Fibroblast of lung (primary cell): ENCODE results near the gene ZNF280A. TPM values are rescaled to one million over a fixed set of nuclear protein-coding genes. Genes with fewer than 3 reads are reported as not detected.

Experiments used
- DNase-seq, 2 donors: peaks; one replicate each; pipeline versions ENCODE4 v3.0.0 to v3.0.0-alpha.2; 2010; ENCODE audit warnings: low read depth in 2 of 2
- H2AFZ ChIP-seq: 2 replicates; pipeline ENCODE4 v1.5.1; 2012; ENCODE audit warnings: low read length, control low read depth, inconsistent platforms
- H3K27ac ChIP-seq: 2 replicates; pipeline ENCODE4 v1.5.1; 2011; ENCODE audit warnings: low read length, control low read depth; ENCODE audit not compliant: insufficient read depth
- H3K27me3 ChIP-seq: 2 replicates; pipeline ENCODE4 v1.5.1; 2011; ENCODE audit warnings: mild to moderate bottlenecking, low read length; ENCODE audit not compliant: control insufficient read depth, insufficient read depth
- H3K36me3 ChIP-seq: 2 replicates; pipeline ENCODE4 v1.5.1; 2011; ENCODE audit warnings: low read length; ENCODE audit not compliant: control insufficient read depth, insufficient read depth
- H3K4me1 ChIP-seq: 2 replicates; pipeline ENCODE4 v1.5.1; 2011; ENCODE audit warnings: low read length; ENCODE audit not compliant: control insufficient read depth, insufficient read depth; ENCODE audit errors: extremely low read depth
- H3K4me2 ChIP-seq: 2 replicates; pipeline ENCODE4 v1.5.1; 2011; ENCODE audit warnings: low read length, control low read depth; ENCODE audit not compliant: insufficient read depth; ENCODE audit errors: extremely low read depth
- H3K4me3 ChIP-seq, 4 experiments: fragments of 200-600 bp in 1 of 4; sonication (generic) in 1 of 4; replicated peaks in 1 of 4; 2 replicates each; pipeline ENCODE4 v1.5.1; 2011 to 2016; ENCODE audit warnings: low read length in 4 of 4, low read depth in 3 of 4, mild to moderate bottlenecking in 3 of 4, control low read depth in 2 of 4, inconsistent platforms in 1 of 4, mixed read lengths in 1 of 4; ENCODE audit not compliant: insufficient read depth in 1 of 4; ENCODE audit errors: control extremely low read depth in 1 of 4
- H3K79me2 ChIP-seq: 2 replicates; pipeline ENCODE4 v1.5.1; 2012; ENCODE audit warnings: mild to moderate bottlenecking, low read length, inconsistent platforms; ENCODE audit not compliant: control insufficient read depth, insufficient read depth
- H3K9ac ChIP-seq: 2 replicates; pipeline ENCODE4 v1.5.1; 2011; ENCODE audit warnings: mild to moderate bottlenecking, low read length, control low read depth; ENCODE audit not compliant: insufficient read depth
- H3K9me3 ChIP-seq: 2 replicates; pipeline ENCODE4 v1.5.1; 2012; ENCODE audit warnings: low read depth, low read length; ENCODE audit not compliant: control insufficient read depth, insufficient read depth
- H4K20me1 ChIP-seq: 2 replicates; pipeline ENCODE4 v1.5.1; 2011; ENCODE audit warnings: low read length; ENCODE audit not compliant: control insufficient read depth, insufficient read depth; ENCODE audit errors: extremely low read depth
- EZH2 ChIP-seq: IDR thresholded peaks from 2 replicates; pipeline ENCODE4 v1.5.1; 2012; ENCODE audit warnings: low read length, control low read depth, mild to moderate bottlenecking; ENCODE audit errors: missing control alignments
- polyA plus RNA-seq, 2 donors: library from polyadenylated mRNA; depleted of rRNA in 1 of 2; stranded (reverse) in 1 of 2; unstranded in 1 of 2; fragments of >200 nt; gene quantifications; 2 replicates each; pipeline ENCODE4 v1.2.1, GENCODE V29; 2011 to 2012; ENCODE audit warnings: missing spikeins in 1 of 2
- total RNA-seq: library from RNA; depleted of rRNA; stranded (reverse); fragments of >200 nt; gene quantifications from 2 replicates; pipeline ENCODE4 v1.2.1, GENCODE V29; 2014
- TF ChIP-seq, protein P1 (sequence below), 2 donors: IDR thresholded peaks in 1 of 2; conservative IDR thresholded peaks in 1 of 2; 1 replicate in 1 of 2; 2 replicates in 1 of 2; pipeline ENCODE4 v1.5.1; 2011 to 2012; ENCODE audit warnings: low read length in 2 of 2, control low read depth in 1 of 2, inconsistent platforms in 1 of 2, low read depth in 1 of 2, mild to moderate bottlenecking in 1 of 2

ZNF280A gene
- total and polyA plus RNA-seq, 2 donors (not counting 1 experiment from before 2014, with no cell fraction given), result not detected

- Histone ChIP-seq H3K9ac (no peak overlapping the region), H3K79me2 (no peaks in the 10 kb centered on the region), H3K36me3 (no peaks in the 10 kb centered on the region), H2AFZ (no peak overlapping the region), H3K9me3 (no peaks in the 10 kb centered on the region), H3K4me1 (no peaks in the 10 kb centered on the region), H3K27ac (no peak overlapping the region), H4K20me1 (no peaks in the 10 kb centered on the region), H3K4me2 (no peak overlapping the region), H3K27me3 (no peaks in the 10 kb centered on the region), H3K4me3 (no peak overlapping the region)
- no peak for DNase-seq
- TF ChIP-seq, protein P1, sequence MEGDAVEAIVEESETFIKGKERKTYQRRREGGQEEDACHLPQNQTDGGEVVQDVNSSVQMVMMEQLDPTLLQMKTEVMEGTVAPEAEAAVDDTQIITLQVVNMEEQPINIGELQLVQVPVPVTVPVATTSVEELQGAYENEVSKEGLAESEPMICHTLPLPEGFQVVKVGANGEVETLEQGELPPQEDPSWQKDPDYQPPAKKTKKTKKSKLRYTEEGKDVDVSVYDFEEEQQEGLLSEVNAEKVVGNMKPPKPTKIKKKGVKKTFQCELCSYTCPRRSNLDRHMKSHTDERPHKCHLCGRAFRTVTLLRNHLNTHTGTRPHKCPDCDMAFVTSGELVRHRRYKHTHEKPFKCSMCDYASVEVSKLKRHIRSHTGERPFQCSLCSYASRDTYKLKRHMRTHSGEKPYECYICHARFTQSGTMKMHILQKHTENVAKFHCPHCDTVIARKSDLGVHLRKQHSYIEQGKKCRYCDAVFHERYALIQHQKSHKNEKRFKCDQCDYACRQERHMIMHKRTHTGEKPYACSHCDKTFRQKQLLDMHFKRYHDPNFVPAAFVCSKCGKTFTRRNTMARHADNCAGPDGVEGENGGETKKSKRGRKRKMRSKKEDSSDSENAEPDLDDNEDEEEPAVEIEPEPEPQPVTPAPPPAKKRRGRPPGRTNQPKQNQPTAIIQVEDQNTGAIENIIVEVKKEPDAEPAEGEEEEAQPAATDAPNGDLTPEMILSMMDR (conservative IDR thresholded peaks at IDR 0.05 in 1 of 2, IDR thresholded peaks at IDR 0.05 in 1 of 2; ENCODE audit: low read depth in 1 of 2, low read length in 2 of 2), result no peak
- TF ChIP-seq EZH2, result no peak
Measured at GRCh38 chr22:22520667-22521602, 865 bp upstream of the ZNF280A start.

DNA sequence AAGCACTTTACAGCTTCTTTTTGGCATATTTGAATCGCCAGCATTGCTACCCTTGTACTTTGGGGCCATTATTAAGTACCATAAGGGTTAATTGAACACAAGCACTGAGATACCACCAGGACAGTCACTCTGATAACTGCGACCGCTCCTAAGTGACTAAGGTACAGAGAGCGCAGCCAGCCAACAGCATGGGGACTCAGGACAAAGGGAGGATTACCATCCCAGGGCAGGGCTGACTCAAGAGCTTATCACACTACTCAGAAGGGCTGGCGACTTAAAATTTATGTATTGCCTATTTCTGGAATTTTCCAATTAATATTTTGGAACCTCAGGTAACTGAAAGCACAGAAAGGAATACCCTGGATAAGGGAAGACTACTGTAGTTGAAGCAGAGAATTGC, 479 bp downstream of the ZNF280A start:
- H4K20me1 ChIP-seq, result no peaks in the 10 kb centered on the region
- H3K27me3 ChIP-seq, result no peaks in the 10 kb centered on the region
- no peak overlapping the region for H3K9ac ChIP-seq
- no peak overlapping the region for H3K4me3 ChIP-seq
- no peak for DNase-seq
- H3K4me1 ChIP-seq, result no peaks in the 10 kb centered on the region
- H3K79me2 ChIP-seq, result no peaks in the 10 kb centered on the region
- no peak overlapping the region for H3K4me2 ChIP-seq
- TF ChIP-seq EZH2, result no peak
- TF ChIP-seq, protein P1 (conservative IDR thresholded peaks at IDR 0.05 in 1 of 2, IDR thresholded peaks at IDR 0.05 in 1 of 2; ENCODE audit: low read depth in 1 of 2, low read length in 2 of 2), result no peak
- no peak overlapping the region for H3K27ac ChIP-seq
- H3K9me3 ChIP-seq, result no peaks in the 10 kb centered on the region
- no peak overlapping the region for H2AFZ ChIP-seq
- no peaks in the 10 kb centered on the region for H3K36me3 ChIP-seq

DNA sequence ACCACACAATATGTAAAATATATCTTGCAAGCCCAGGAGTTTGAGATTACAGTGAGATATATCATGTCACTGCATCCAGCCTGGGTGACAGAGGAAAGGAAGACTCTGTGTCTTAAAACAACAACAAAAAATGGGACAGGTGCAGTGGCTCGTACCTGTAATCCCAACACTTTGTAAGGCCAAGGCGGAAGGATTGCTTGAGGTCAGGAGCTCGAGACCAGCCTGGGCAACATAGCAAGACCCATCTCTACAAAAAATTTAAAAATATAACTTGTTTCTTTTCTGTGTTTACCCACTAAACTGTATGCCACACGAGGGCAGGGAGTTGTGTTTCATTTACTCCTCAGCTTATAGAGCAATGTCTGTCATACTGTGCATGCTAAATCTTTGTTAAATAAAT, 3.1 kb downstream of the ZNF280A start:
- TF ChIP-seq, protein P1 (conservative IDR thresholded peaks at IDR 0.05 in 1 of 2, IDR thresholded peaks at IDR 0.05 in 1 of 2; ENCODE audit: low read depth in 1 of 2, low read length in 2 of 2), result no peak
- no peak for TF ChIP-seq EZH2
- no peak for DNase-seq
- Histone ChIP-seq H4K20me1 (no peaks in the 10 kb centered on the region), H3K4me1 (no peaks in the 10 kb centered on the region), H3K36me3 (no peaks in the 10 kb centered on the region), H3K27ac (no peak overlapping the region), H3K79me2 (no peaks in the 10 kb centered on the region), H3K9ac (no peak overlapping the region), H3K4me3 (no peak overlapping the region), H3K4me2 (no peak overlapping the region), H3K27me3 (no peaks in the 10 kb centered on the region), H3K9me3 (no peaks in the 10 kb centered on the region), H2AFZ (no peak overlapping the region)
